HEK293T (cell line): ENCODE results near the gene FCN1.

Experiments
- ARNT ChIP-seq: fragments of 450-650 bp; IDR thresholded peaks from 2 replicates; pipeline ENCODE4 v1.6.1; 2017; ENCODE audit warnings: mild to moderate bottlenecking
- BHLHE40 ChIP-seq: fragments of 450-650 bp; IDR thresholded peaks from 2 replicates; pipeline ENCODE4 v1.6.1; 2016; ENCODE audit warnings: mild to moderate bottlenecking, moderate library complexity, borderline replicate concordance
- CTBP1 ChIP-seq: fragments of 450-650 bp; IDR thresholded peaks from 2 replicates; pipeline ENCODE4 v1.6.1; 2016; ENCODE audit warnings: borderline replicate concordance
- FOXK2 ChIP-seq: fragments of 450-650 bp; IDR thresholded peaks from 2 replicates; pipeline ENCODE4 v1.6.1; 2016; ENCODE audit warnings: mild to moderate bottlenecking
- FOXM1 ChIP-seq: fragments of 450-650 bp; IDR thresholded peaks from 2 replicates; pipeline ENCODE4 v1.6.1; 2017; ENCODE audit warnings: mild to moderate bottlenecking, borderline replicate concordance
- LEF1 ChIP-seq: fragments of 450-650 bp; IDR thresholded peaks from 2 replicates; pipeline ENCODE4 v1.6.1; 2017; ENCODE audit warnings: mild to moderate bottlenecking, borderline replicate concordance
- NFRKB ChIP-seq: fragments of 450-650 bp; IDR thresholded peaks from 2 replicates; pipeline ENCODE4 v1.6.1; 2016; ENCODE audit warnings: mild to moderate bottlenecking, moderate library complexity
- SP1 ChIP-seq: fragments of 450-650 bp; IDR thresholded peaks from 2 replicates; pipeline ENCODE4 v1.6.1; 2017
- SUZ12 ChIP-seq: fragments of 450-650 bp; IDR thresholded peaks from 2 replicates; pipeline ENCODE4 v1.6.1; 2016; ENCODE audit warnings: mild to moderate bottlenecking
- ZNF384 ChIP-seq: fragments of 450-650 bp; IDR thresholded peaks from 2 replicates; pipeline ENCODE4 v1.6.1; 2016

GRCh38 chr9:134962973-134963364, 45.3 kb upstream of the FCN1 start:
- TF ChIP-seq CTBP1 (no peak), LEF1 (no peak), BHLHE40 (no peak), SUZ12 (no peak), FOXK2 (no peak), SP1 (no peak), ARNT (no peak), FOXM1 (no peak), NFRKB (no peak), ZNF384 (no peak)
